Muscle of back (tissue), 13 donors: ENCODE measurements around the gene MRPL14. TPM values are rescaled to one million over a fixed set of nuclear protein-coding genes. Genes with fewer than 3 reads are reported as not detected.

Experiments
- DNase-seq, 3 donors: peaks; one replicate each; pipeline versions ENCODE4 v3.0.0 to v3.0.0-alpha.2; 2013
- long read RNA-seq, 9 donors: transcript quantifications; one replicate each; lab custom pipeline, GENCODE V29; 2026
- polyA plus RNA-seq, 10 donors: library from polyadenylated mRNA; unstranded; fragments of 120-200 nt; gene quantifications; one replicate each; pipeline ENCODE4 v1.2.1, GENCODE V29; 2013; ENCODE audit not compliant: insufficient read length in 10 of 10

The MRPL14 gene
- 10 to 100 TPM; 27.1 to 44.5 (median 35.2) TPM for polyA plus RNA-seq
- long read RNA-seq, donor 1, transcript MRPL14-201 (3 exons, 959 nt): major isoform, 19 of 24 reads
- long read RNA-seq, donor 1, partial matches to known transcripts: 5 of 24 reads
- long read RNA-seq, donor 1, other reads (novel, unspliced or antisense): 0 of 24 reads
- long read RNA-seq, donor 2, transcript MRPL14-201 (3 exons, 959 nt): major isoform, 21 of 27 reads
- long read RNA-seq, donor 2, partial matches to known transcripts: 6 of 27 reads
- long read RNA-seq, donor 2, other reads (novel, unspliced or antisense): 0 of 27 reads
- long read RNA-seq, donor 3: 0 reads
- long read RNA-seq, donor 4, transcript MRPL14-201 (3 exons, 959 nt): major isoform, 20 of 20 reads
- long read RNA-seq, donor 4, partial matches to known transcripts: 0 of 20 reads
- long read RNA-seq, donor 4, other reads (novel, unspliced or antisense): 0 of 20 reads
- long read RNA-seq, donor 5, transcript MRPL14-201 (3 exons, 959 nt): major isoform, 27 of 27 reads
- long read RNA-seq, donor 5, partial matches to known transcripts: 0 of 27 reads
- long read RNA-seq, donor 5, other reads (novel, unspliced or antisense): 0 of 27 reads
- long read RNA-seq, donor 6, transcript MRPL14-201 (3 exons, 959 nt): major isoform, 26 of 50 reads
- long read RNA-seq, donor 6, partial matches to known transcripts: 24 of 50 reads
- long read RNA-seq, donor 6, other reads (novel, unspliced or antisense): 0 of 50 reads
- long read RNA-seq, donor 7, transcript MRPL14-201 (3 exons, 959 nt): major isoform, 13 of 13 reads
- long read RNA-seq, donor 7, partial matches to known transcripts: 0 of 13 reads
- long read RNA-seq, donor 7, other reads (novel, unspliced or antisense): 0 of 13 reads
- long read RNA-seq, donor 8, transcript MRPL14-201 (3 exons, 959 nt): major isoform, 20 of 20 reads
- long read RNA-seq, donor 8, partial matches to known transcripts: 0 of 20 reads
- long read RNA-seq, donor 8, other reads (novel, unspliced or antisense): 0 of 20 reads
- long read RNA-seq, donor 9, partial matches to known transcripts: 0 of 4 reads
- long read RNA-seq, donor 9, other reads (novel, unspliced or antisense): 0 of 4 reads

DNA sequence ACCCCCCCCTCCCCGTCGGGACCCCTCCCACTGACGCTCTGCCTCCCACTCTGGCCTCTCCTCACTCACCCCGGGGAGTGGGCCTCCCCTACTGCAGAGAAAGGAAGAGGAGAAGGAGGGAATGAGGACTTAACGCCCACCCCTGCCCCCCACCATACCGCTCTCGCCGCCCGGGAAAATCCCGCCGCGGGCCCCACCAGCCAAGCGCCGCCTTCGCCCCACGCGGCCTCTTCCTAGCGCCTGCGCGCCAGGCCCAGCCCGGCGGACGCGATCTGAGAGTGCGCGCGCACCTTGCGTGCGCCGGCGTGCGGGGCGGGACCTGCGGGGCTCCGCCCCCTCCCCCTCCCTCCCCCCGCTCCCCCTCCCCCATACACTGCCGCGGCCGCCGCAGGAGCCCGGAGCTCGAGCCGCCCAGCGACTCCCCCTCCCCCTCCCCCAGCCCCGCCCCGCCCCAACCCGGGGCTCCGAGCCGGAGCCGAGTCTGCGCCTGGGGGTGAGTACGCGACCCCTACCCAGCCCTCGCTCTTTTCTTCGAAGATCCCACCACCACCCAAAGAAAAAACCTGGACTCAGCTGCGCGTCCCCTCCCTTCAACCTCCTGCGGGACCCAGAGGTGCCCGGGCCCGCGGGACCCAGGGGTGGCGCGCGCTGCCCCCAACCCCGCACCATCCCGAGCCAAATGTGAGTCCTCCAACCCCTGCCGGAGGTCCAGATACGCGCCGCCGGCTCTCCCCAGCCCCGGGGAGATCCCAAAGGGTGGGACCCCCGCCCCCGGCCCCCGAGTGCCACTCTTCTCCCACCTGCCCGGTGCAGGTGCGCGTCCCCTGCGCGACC lies at the start of gene MRPL14, which contains the start of gene TMEM63B:
Gene MRPL14, minus strand, starts transcription at position 267 of the 834 bp plus-strand sequence. CDS start 10,841 bp downstream, outside the sequence.
Gene TMEM63B, plus strand, starts transcription at position 369 of the 834 bp plus-strand sequence. CDS start 7,031 bp downstream, outside the sequence.
- DNase-seq: peak; percentile 89 to 96 (median 96)

DNA sequence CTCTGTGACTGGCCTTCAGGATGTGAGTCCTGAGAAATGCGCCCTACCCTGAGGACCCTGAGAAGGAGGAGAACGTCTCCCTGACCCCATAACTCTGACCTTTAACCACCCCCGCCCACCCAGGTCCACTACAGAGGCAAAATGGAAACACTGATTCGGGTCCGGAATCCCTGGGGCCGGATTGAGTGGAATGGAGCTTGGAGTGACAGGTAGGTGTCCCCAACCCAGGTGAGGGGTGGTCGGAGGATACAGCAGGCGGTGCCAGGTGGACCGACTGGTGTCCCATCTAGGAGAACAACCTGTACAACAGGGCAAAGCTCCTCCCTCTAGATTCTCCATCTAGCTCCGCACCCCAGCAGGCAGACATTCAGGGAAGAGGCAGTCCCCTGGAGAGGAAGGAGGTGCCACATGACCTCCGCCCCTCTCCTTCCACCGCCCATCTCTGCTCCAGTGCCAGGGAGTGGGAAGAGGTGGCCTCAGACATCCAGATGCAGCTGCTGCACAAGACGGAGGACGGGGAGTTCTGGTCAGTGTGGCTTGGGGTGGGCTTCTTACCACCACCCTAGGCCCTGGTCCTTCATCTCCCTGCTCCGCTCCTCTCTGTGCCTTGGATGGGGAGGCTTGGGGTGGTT lies 49.0 kb upstream of the MRPL14 start:
- DNase-seq: no peak

DNA sequence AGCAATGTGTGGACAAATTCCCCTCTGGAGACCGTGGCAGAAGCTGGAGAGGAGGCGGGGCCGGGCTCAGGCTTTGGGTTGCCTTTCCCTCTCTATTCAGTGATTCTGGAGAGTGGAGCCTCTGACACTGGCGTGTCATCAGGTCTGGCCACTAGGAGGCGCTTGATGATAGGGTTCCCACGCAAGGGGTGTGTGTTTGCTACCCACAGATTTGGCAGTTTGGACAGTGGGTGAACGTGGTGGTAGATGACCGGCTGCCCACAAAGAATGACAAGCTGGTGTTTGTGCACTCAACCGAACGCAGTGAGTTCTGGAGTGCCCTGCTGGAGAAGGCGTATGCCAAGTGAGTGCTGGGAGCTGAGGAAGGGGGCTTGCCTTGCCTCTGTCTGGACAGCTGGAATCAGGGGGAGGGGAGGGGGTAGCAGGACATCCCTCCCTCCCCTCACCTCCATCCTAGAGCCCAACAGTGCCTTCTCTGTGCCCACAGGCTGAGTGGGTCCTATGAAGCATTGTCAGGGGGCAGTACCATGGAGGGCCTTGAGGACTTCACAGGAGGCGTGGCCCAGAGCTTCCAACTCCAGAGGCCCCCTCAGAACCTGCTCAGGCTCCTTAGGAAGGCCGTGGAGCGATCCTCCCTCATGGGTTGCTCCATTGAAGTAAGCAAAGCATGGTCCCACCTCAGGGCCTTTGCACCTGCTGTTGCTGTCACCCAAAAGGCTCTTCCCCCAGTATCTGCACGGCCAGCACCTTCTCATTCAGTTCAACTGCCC lies 45.7 kb upstream of the MRPL14 start:
- DNase-seq: peak; percentile 62 to 88 (median 85)

DNA sequence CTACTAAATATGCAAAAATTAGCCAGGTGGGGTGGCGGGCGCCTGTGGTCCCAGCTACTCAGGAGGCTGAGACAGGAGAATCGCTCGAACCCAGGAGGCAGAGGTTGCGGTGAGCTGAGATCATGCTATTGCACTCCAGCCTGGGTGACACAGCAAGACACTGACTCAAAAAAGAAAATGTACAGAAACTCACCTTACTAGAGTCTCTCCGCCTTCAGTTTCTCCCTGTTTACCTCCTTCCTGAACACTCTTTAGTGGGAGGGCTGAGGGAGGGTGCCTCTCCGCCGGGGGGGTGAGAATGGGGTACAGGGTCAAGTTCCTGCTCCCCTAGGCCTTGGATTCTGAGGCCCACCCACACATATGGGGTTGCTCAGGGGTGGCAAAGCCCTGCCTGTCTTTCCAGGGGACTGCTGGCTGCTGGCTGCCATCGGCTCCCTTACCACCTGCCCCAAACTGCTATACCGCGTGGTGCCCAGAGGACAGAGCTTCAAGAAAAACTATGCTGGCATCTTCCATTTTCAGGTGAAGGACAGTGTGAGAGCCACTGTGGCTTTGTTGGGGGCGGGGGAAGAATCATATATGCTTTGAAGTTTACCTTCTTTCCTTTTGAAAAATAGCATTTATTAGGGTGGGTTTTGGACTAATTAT lies 44.8 kb upstream of the MRPL14 start:
- no peak for DNase-seq

DNA sequence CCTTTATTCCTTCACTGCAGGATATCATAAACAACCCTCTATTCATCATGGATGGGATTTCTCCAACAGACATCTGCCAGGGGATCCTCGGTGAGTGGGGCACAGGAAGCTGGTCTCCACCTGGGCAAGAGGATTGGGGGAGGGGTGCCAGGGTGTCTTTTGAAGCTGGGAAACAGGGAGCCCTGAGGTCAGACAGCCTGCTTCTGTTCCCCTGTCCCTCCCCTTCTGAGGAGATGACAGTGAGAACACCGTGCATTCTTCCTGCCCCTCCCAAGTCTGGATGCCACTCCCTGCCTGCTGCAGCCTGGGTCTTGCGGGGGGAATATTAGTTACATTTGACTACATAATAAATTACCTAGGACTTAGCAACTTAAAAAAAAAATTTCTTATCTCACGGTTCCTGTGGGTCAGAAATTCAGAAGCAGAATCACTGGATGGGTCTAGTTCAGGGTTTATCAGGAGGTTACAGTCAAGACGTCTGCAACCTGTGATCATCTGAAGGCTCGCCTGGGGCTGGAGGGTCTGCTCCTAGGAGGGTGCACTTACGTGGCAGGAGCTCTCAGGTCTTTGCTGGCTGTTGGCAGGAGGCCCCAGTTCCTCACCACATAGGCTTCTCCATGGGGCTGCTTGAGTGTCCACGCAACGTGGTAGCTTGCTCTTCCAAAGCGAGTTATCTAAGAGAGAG lies 42.8 kb upstream of the MRPL14 start:
- no peak for DNase-seq

DNA sequence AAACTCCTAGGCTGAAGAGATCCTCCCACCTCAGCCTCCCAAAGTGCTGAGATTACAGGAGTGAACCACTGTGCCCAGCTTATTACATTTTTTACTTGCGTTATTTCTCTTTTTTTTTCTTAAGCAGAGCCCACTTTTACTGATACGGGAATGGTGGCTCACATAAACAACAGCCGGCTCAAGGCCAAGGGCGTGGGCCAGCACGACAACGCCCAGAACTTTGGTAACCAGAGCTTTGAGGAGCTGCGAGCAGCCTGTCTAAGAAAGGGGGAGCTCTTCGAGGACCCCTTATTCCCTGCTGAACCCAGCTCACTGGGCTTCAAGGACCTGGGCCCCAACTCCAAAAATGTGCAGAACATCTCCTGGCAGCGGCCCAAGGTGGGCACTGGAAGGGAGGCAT lies 41.9 kb upstream of the MRPL14 start:
- no peak for DNase-seq

DNA sequence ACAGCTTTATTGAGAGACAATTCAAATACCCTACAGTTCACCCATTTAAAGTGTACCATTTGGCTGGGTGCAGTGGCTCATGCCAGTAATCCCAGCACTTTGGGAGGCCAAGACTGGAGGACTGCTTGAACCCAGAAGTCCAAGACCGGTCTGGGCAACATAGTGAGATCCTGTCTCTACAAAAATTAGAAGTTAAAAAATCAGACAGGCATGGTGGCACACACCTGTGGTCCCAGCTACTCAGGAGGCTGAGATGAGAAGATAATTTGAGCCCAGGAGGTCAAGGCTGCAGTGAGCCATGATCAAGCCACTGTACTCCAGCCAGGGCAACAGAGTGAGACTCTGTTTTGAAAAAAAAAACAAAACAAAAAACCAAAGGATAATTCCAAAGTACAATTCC lies 40.3 kb upstream of the MRPL14 start:
- DNase-seq: no peak

DNA sequence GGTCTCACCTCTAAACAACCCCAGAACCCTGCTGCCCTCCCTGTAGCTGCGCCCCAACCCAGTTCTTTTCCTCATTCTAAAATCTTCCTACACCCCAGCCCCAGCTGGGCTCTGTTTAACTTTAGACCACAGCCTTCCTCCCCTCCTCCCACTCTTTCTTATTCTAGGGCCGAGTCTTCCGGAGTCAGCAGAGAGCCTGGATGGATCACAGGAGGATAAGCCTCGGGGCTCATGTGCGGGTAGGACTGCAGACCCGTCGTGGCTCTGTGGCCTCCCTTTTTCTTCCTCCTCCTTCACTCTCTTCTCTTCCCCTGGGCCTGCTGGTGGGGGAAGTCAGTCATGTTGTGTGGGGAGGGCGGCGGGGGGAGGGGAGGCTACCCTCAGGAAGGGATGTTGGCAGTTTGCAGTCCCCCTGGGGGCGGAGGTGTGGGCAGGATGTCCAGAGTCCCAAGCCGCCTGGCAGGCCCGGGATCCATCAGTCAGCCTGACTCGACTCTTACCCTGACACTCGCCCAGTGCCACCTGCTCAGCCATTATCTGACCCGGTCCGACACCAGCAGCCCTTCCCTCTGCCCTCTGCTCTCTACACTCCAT lies 39.4 kb upstream of the MRPL14 start:
- DNase-seq: no peak

DNA sequence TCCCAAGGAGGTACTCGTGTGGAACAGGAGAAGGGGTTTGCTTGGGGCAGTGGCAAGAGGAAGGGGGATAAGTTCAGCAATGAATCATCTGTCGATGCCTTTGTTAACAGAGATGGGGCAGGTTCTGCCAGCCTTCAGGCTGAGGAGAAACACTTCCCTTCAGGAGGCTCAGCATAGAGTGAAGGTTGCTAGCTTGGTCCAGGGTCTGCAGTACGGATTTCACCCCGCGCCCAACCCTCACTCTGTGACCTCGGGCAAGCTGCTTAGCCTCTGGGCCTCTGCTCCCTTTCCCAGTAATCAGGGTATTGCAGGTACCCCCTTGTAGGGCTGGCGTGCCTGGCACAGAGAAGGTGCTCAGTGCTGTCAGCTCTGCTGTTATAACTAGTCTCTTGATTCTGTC lies 38.9 kb upstream of the MRPL14 start:
- DNase-seq: no peak

DNA sequence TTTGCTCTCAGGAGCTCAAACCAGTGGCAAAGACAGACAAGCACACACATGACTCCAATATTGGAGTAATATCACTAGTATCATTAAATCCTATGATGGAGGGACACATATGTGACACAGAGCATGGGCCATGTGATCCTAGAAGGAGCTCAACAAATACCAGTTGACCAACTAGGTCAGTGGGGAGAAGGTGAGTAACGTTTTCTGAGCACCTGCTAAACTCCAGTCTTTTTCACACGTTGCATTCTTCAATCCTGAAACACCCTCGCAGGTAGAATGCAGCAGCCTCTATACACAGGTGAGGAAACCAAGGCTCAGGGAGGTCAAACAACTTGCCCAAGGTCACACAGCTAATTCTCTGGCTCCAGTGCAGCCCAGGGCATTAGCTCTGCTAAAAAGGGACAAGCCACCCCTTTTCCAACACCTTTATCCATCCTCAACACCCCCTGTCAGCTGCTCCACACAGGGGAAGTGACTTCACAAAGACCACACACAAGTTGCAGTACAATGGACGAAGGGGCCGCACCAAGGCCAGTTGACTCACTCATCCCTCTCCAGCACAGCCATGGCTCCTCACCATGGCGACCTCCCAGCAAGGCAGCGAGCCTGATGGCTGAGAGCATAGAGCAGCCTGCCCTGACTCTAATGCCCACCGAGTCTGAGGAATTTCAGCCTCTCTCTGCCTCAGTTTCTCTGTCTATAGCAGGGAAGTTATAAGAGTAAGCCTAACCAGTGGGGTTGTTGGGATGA lies 35.8 kb upstream of the MRPL14 start:
- no peak for DNase-seq

DNA sequence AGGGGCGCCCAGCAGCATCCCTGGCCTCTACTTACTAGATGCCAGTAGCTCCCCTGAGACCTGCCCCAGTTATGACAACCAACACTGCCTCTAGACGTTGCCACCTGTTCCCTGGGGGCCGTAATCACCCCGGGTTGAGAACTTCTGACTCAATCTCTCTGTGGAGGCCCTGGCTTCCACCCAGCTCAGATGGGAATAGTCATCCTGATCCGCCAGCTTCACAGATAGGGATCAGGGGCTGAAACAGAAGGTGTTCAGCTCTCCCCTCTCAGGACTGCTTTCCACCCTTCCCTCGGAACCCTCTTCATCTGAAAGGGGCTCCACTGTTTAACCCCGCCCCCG lies 34.7 kb upstream of the MRPL14 start:
- no peak for DNase-seq

DNA sequence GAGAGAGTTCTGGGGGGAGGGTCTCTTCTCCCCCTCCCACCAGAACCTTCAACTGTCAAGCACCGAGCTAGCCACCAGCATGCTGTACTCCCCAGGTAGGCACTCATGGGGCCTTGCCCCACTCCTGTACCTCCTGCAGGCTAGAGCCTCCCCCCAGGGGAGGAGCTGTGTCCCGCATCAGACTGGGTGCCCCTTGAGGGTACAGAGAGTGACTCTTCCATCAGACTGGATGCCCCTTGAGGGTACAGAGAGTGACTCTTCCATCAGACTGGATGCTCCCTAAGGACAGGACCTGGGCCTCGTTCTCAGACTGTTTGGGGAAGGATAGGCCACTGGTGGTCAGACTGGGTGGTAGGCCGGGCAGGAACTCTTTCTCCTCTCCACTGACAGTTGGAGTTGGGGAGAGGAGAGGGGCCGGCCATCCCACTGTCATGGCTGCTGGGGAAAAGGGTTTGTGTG lies 31.5 kb upstream of the MRPL14 start, which contains the start of gene CAPN11:
Gene CAPN11, plus strand, starts transcription at position 51 of the 459 bp plus-strand sequence. Its CDS starts 29 bp downstream, at position 80.
- DNase-seq: no peak

DNA sequence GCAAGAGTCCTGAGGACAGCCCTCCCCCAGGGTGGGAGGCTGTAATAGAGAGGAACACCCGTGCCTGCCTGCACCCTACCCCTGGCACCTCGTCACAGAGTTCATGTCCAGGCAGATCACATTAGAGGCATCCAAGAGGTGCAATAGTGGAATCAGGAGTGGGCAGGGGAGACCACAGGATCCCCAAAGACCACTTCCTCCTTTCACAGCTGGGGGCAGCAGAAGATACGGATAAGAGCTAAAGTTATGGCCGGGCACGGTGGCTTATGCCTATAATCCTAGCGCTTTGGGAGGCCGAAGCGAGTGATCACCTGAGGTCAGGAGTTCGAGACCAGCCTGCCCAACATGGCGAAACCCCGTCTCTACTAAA lies 29.9 kb upstream of the MRPL14 start:
- no peak for DNase-seq

DNA sequence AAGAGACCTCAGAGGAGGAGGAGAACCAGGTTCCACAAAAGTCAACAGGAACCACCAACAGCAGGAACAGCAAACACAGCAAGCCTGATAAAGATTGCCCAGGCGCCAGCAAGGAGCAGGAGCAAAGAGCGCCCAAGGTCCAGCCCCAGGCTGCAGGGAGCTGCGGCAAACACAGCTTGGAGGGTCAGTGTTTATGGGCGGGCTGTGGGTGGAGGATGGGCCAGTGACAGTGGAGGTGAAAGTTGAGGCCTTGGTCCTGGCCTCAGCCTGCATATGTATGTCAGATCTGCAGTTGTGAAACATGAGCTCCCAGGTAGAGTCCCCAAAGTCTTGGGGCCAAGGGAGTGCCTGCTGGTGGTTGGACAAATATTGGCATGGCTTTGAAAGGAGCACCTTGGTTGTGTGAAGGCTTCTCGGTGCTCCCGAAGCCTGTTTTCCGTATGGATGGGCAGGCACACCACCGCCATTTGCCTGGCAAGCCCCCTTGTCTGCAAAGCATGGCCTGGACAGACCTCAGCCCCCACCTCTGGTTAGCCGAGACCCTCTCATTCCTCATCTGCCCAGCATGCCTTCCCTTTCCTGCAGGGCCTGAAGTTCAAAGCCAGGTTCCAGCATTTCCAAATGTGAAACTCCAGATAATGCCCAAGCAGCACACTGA lies 29.4 kb upstream of the MRPL14 start:
- no peak for DNase-seq

DNA sequence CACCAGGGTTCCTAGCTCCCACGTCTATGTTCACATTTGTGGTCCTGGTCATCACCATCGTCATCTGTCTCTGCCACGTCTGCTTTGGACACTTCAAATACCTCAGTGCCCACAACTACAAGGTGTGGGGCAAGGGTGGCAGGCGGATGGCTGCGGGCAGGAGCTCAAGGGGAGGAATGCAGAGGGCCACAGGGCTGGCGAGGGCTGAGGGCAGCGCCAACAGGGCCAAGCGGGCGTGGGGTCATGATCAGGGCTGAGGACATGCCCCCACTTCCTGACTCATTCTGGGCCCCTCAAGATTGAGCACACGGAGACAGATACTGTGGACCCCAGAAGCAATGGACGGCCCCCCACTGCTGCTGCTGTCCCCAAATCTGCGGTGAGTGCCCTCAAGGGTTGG lies 26.8 kb upstream of the MRPL14 start:
- no peak for DNase-seq

DNA sequence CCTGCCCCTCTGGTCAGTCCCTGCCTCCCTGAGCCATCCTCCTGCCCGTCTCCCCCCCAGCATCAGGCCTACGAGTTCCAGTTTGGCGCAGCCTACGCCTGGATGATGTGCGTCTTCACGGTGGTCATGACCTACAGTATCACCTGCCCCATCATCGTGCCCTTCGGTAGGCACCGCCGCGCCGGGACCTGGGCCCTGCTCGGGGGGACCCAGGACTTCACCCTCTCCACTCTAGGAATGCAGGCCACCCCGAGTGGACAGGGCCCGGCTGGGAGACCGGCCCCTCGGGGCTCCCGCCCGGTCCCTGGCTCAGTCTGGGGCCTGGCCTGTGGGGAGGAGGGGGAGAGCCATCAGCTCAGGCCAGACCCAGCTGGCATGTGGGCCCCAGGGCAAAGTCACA lies 25.3 kb upstream of the MRPL14 start:
- DNase-seq: no peak

DNA sequence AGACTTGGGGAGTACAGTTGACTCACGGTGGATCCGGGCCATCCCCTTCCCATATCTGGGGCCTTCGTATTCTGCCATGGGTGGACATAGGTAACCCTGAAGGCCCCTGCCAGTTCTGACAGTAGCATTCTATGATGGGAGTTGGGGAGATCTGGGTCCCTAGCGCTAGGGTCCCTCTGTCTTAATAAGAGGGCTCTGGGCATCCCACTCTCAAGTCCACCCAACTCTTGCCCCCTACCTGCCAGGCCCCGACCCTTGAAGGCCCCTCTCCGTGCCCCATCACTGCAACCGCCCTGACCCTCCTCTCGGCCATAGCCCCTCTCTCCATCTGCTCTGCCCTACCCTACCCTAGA lies 24.8 kb upstream of the MRPL14 start:
- no peak for DNase-seq
